DMS53 treated with DMSO at 0.1 percent for 48 hours (cell line): Measurements from ENCODE around the gene DNAH14.
"Not testable (repeated sequence)": the region's sequence is repeated elsewhere in the genome, so short reads cannot be mapped to it uniquely, and the experiment has no call there.

Experiments
- DNase-seq: peaks from one replicate; lab custom pipeline; 2025; ENCODE audit not compliant: unreplicated experiment; lab: John Stamatoyannopoulos, UW

Gene DNAH14

GRCh38 chr1:224929335-224930237 is at the start of gene DNAH14:
Gene DNAH14 (plus strand): TSS chr1:224929675. CDS start chr1:224952703, 23,028 bp downstream.
- DNase-seq = peak; percentile 94

- DNase-seq = no peak
Observed at GRCh38 chr1:224880593-224881307, 48.7 kb upstream of the DNAH14 start.

GRCh38 chr1:224881308-224881692 is 48.2 kb upstream of the DNAH14 start:
- DNase-seq = not testable (repeated sequence)

- no peak for DNase-seq
Observed at GRCh38 chr1:224881762-224882211, 47.7 kb upstream of the DNAH14 start.

- DNase-seq = no peak
Observed at GRCh38 chr1:224882264-224882663, 47.2 kb upstream of the DNAH14 start.

- no peak for DNase-seq
Observed at GRCh38 chr1:224883091-224883490, 46.4 kb upstream of the DNAH14 start.

- no peak for DNase-seq
Observed at GRCh38 chr1:224884361-224884801, 45.1 kb upstream of the DNAH14 start.

- DNase-seq = not testable (repeated sequence)
Observed at GRCh38 chr1:224885376-224885775, 44.1 kb upstream of the DNAH14 start.

- DNase-seq = no peak
Observed at GRCh38 chr1:224894915-224895314, 34.6 kb upstream of the DNAH14 start.

GRCh38 chr1:224896130-224896781 is 33.2 kb upstream of the DNAH14 start:
- no peak for DNase-seq

GRCh38 chr1:224897529-224898327 is 31.7 kb upstream of the DNAH14 start:
- DNase-seq = no peak

- DNase-seq = no peak
Observed at GRCh38 chr1:224898937-224899336, 30.5 kb upstream of the DNAH14 start.

GRCh38 chr1:224900062-224900630 is 29.3 kb upstream of the DNAH14 start:
- no peak for DNase-seq

- no peak for DNase-seq
Observed at GRCh38 chr1:224901087-224901810, 28.2 kb upstream of the DNAH14 start.

- no peak for DNase-seq
Observed at GRCh38 chr1:224903955-224904354, 25.5 kb upstream of the DNAH14 start.

GRCh38 chr1:224906340-224906739 is 23.1 kb upstream of the DNAH14 start:
- no peak for DNase-seq

GRCh38 chr1:224911217-224911616 is 18.3 kb upstream of the DNAH14 start:
- no peak for DNase-seq

- DNase-seq = no peak
Observed at GRCh38 chr1:224914292-224914900, 15.1 kb upstream of the DNAH14 start.

- no peak for DNase-seq
Observed at GRCh38 chr1:224919508-224919907, 10.0 kb upstream of the DNAH14 start.
